PC-9 (cell line): Measurements from ENCODE around the gene DGKZ. TPM values are rescaled to one million over a fixed set of nuclear protein-coding genes. Genes with fewer than 3 reads are reported as not detected.

ENCODE experiments used
- BruUV-seq: library from RNA; stranded (reverse); fragments of 400-500 nt; replicated peaks from 2 replicates; lab custom pipeline; 2021; lab: Mats Ljungman, UMichigan
- CTCF ChIA-PET: fragments of 300-600 bp; sonication (Branson Sonifier 250); formaldehyde crosslinking; loops from one replicate; lab custom pipeline; 2022; ENCODE audit warnings: antibody characterized with exemption; lab: Charles Lee
- POLR2A ChIA-PET: fragments of 300-600 bp; sonication (Branson Sonifier 250); formaldehyde crosslinking; loops from one replicate; lab custom pipeline; 2022; ENCODE audit warnings: antibody characterized with exemption; ENCODE audit not compliant: unreplicated experiment; lab: Charles Lee
- DNase-seq, 2 experiments: peaks; one replicate each; pipeline versions ENCODE4 v3.0.0 to v3.0.0-alpha.2; 2015 to 2022; ENCODE audit warnings: mixed read lengths in 1 of 2
- H2AFZ ChIP-seq: fragments of 200-600 bp; sonication (generic); 2 replicates; pipeline ENCODE4 v1.8.1; 2017; ENCODE audit warnings: antibody characterized with exemption
- H3F3A ChIP-seq: fragments of 200-600 bp; sonication (generic); 2 replicates; pipeline ENCODE4 v1.8.1; 2017; ENCODE audit warnings: antibody characterized with exemption, mild to moderate bottlenecking, low read depth; ENCODE audit not compliant: insufficient read depth
- H3K27ac ChIP-seq: fragments of 200-600 bp; sonication (generic); 2 replicates; pipeline ENCODE4 v1.6.1; 2016; ENCODE audit warnings: mixed run types
- H3K27me3 ChIP-seq: fragments of 200-600 bp; sonication (generic); 2 replicates; pipeline ENCODE4 v1.6.1; 2016; ENCODE audit warnings: low read depth, mixed run types; ENCODE audit not compliant: insufficient read depth
- H3K36me3 ChIP-seq: fragments of 200-600 bp; sonication (generic); 2 replicates; pipeline ENCODE4 v1.6.1; 2016; ENCODE audit warnings: low read depth, mixed run types
- H3K4me1 ChIP-seq: fragments of 200-600 bp; sonication (generic); replicated peaks from 2 replicates; pipeline ENCODE4 v1.6.1; 2016; ENCODE audit warnings: mixed run types; ENCODE audit not compliant: insufficient read depth
- H3K4me2 ChIP-seq: fragments of 200-600 bp; sonication (generic); 2 replicates; pipeline ENCODE4 v1.6.1; 2017; ENCODE audit warnings: mixed run types
- H3K4me3 ChIP-seq: fragments of 200-600 bp; sonication (generic); 2 replicates; pipeline ENCODE4 v1.6.1; 2016; ENCODE audit warnings: mixed run types
- H3K79me2 ChIP-seq: fragments of 200-600 bp; sonication (generic); 2 replicates; pipeline ENCODE4 v1.6.1; 2017; ENCODE audit warnings: low read depth, mixed run types
- H3K9me2 ChIP-seq: fragments of 200-600 bp; sonication (generic); 2 replicates; pipeline ENCODE4 v1.8.1; 2017; ENCODE audit warnings: mild to moderate bottlenecking; ENCODE audit not compliant: insufficient read depth
- H3K9me3 ChIP-seq: fragments of 200-600 bp; sonication (generic); 2 replicates; pipeline ENCODE4 v1.8.1; 2016; ENCODE audit warnings: low read depth; ENCODE audit not compliant: insufficient read depth
- H4K20me1 ChIP-seq: fragments of 200-600 bp; sonication (generic); 2 replicates; pipeline ENCODE4 v1.8.1; 2017; ENCODE audit not compliant: insufficient read depth
- EZH2 ChIP-seq: fragments of 200-600 bp; sonication (generic); IDR thresholded peaks from 2 replicates; pipeline ENCODE4 v1.8.0; 2017; ENCODE audit warnings: antibody characterized with exemption, low read depth
- intact Hi-C: fragments of 100-400 bp; cut with micrococcal nuclease; formaldehyde crosslinking; loops from one replicate; pipeline ENCODE4 v1.10.0; 2022; ENCODE audit not compliant: unreplicated experiment
- total RNA-seq: library from RNA; stranded (reverse); gene quantifications from 2 replicates; pipeline ENCODE4 v1.2.3, GENCODE V29; 2021
- TF ChIP-seq, protein P1 (sequence below): fragments of 200-600 bp; sonication (generic); conservative IDR thresholded peaks from 2 replicates; pipeline ENCODE4 v1.6.1; 2017; ENCODE audit warnings: mixed run types, antibody characterized with exemption, mild to moderate bottlenecking, moderate library complexity

The DGKZ gene
- total RNA-seq, 1 experiment from 2014 or later: 49.3 TPM

DNA sequence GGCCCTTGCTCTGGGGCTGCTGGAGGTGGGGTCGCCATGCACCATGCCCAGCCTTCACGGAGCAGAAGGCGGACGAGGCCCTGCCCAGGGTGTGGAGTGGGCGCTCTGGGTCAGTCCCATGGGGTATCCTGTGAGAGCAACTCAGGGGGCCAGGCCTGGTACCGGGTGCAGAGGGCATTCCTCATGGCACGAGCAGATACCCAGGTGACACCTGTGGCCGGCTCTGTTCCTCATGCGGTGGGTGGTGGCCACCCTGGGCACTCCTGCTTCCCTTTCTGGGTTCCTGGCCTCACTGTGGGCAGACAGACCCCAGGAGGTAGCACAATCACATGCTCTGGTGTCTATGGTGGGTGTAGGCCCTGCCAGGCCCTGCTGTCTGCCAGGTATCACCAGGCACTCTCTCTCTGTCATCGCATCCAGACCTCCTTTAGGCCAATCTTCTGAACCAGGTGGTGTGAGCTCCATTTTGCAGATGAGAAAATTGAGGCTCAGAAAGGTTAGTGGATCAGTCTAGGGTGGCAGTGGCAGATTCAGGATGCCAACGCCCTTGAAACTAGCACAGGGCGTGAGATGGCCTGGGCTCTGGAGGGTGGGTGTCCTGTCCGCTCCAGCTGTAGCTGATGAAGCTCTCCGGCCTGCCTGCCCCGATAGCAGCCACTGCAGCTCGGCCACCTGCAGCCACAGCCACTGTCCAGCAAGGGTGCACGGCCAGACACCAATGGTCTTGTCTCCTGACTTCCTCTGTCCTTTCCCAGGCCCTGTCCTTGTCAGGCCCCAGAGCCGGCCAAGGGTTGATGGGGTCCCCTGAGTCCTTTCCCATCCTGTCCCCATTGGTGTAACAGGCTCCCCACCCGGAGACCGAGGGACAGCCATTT, 15.1 kb downstream of the DGKZ start:
- Histone ChIP-seq H3K27ac (peak overlapping the region; percentile 47), H3F3A (peaks cover 12% of the 10 kb centered on the region; the same call in 1 of the 2 replicates), H3K27me3 (no peaks in the 10 kb centered on the region), H3K4me3 (no peak overlapping the region), H3K4me1 (peaks cover 22% of the 10 kb centered on the region), H3K4me2 (peak overlapping the region; percentile 90), H2AFZ (no peak overlapping the region), H4K20me1 (peaks cover 11% of the 10 kb centered on the region; the same call in 1 of the 2 replicates), H3K36me3 (no peaks in the 10 kb centered on the region), H3K9me3 (no peaks in the 10 kb centered on the region), H3K79me2 (peaks cover 13% of the 10 kb centered on the region), H3K9me2 (no peaks in the 10 kb centered on the region)
- intact Hi-C loops: loop anchor here (2.0 to 5.0 kb wide), 2 partner anchors 120 to 255 kb away; partner anchors contain the start of genes ATG13 and HARBI1
- ChIA-PET CTCF (no interaction called here), POLR2A (no interaction called here)
- TF ChIP-seq EZH2: no peak
- TF ChIP-seq, protein P1, sequence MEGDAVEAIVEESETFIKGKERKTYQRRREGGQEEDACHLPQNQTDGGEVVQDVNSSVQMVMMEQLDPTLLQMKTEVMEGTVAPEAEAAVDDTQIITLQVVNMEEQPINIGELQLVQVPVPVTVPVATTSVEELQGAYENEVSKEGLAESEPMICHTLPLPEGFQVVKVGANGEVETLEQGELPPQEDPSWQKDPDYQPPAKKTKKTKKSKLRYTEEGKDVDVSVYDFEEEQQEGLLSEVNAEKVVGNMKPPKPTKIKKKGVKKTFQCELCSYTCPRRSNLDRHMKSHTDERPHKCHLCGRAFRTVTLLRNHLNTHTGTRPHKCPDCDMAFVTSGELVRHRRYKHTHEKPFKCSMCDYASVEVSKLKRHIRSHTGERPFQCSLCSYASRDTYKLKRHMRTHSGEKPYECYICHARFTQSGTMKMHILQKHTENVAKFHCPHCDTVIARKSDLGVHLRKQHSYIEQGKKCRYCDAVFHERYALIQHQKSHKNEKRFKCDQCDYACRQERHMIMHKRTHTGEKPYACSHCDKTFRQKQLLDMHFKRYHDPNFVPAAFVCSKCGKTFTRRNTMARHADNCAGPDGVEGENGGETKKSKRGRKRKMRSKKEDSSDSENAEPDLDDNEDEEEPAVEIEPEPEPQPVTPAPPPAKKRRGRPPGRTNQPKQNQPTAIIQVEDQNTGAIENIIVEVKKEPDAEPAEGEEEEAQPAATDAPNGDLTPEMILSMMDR: no peak
- DNase-seq: no peak
- no TSS peak for BruUV-seq

DNA sequence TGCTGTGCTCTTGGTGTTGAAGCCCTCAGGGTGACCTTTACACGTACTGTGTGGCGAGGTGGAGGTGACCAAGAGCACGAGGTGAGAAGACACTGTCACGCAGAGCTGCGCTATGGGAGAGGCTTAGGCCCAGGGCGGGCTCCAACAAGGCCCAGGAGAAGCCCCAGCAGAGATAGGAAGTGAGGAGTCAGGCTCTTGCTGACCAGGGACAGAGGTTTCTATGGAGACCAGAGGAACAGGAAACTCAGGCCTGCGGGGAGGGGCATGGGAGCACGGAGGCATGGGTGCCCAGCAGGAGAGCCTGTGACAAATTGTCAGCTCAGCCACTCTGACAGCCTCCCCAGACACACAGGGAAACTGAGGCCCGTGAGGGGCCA, 15.8 kb downstream of the DGKZ start:
- no TSS peak for BruUV-seq
- no peaks in the 10 kb centered on the region for H3K9me3 ChIP-seq
- no peak overlapping the region for H2AFZ ChIP-seq
- H3K4me1 ChIP-seq: peaks cover 22% of the 10 kb centered on the region
- no peaks in the 10 kb centered on the region for H3K9me2 ChIP-seq
- peak overlapping the region; percentile 90 for H3K4me2 ChIP-seq
- H3K36me3 ChIP-seq: no peaks in the 10 kb centered on the region
- H4K20me1 ChIP-seq: peaks cover 11% of the 10 kb centered on the region; the same call in 1 of the 2 replicates
- CTCF ChIA-PET: interaction anchor here (1.3 kb wide), 1 partner anchor 119 kb away, joined by 3 read pairs; no protein-coding TSS in a partner anchor
- H3K4me3 ChIP-seq: peak overlapping the region; percentile 50; the same call in 1 of the 2 replicates
- H3F3A ChIP-seq: peaks cover 12% of the 10 kb centered on the region; the same call in 1 of the 2 replicates
- H3K79me2 ChIP-seq: peaks cover 13% of the 10 kb centered on the region
- H3K27me3 ChIP-seq: no peaks in the 10 kb centered on the region
- POLR2A ChIA-PET: interaction anchor here (0.6 kb wide), 1 partner anchor 130 kb away, joined by 3 read pairs; no protein-coding TSS in a partner anchor
- H3K27ac ChIP-seq: peak overlapping the region; percentile 47
- no peak for TF ChIP-seq EZH2
- intact Hi-C loops: loop anchor here (2.0 to 5.0 kb wide), 2 partner anchors 120 to 254 kb away; partner anchors contain the start of genes ATG13 and HARBI1
- peak; percentile 86 to 89 for DNase-seq

GRCh38 chr11:46363455-46364005, 16.3 kb downstream of the DGKZ start:
- peaks cover 13% of the 10 kb centered on the region for H3K79me2 ChIP-seq
- peaks cover 12% of the 10 kb centered on the region; the same call in 1 of the 2 replicates for H3F3A ChIP-seq
- POLR2A ChIA-PET: interaction anchor here (0.6 kb wide), 1 partner anchor 129 kb away, joined by 3 read pairs; no protein-coding TSS in a partner anchor
- no peaks in the 10 kb centered on the region for H3K9me2 ChIP-seq
- CTCF ChIA-PET: interaction anchor here (1.3 kb wide), 1 partner anchor 120 kb away, joined by 3 read pairs; no protein-coding TSS in a partner anchor
- TF ChIP-seq, protein P1: peak; percentile 71
- TF ChIP-seq EZH2: no peak
- no peaks in the 10 kb centered on the region for H3K27me3 ChIP-seq
- H3K9me3 ChIP-seq: no peaks in the 10 kb centered on the region
- peak overlapping the region; percentile 47; the same call in 1 of the 2 replicates for H3K27ac ChIP-seq
- H2AFZ ChIP-seq: no peak overlapping the region
- peaks cover 11% of the 10 kb centered on the region; the same call in 1 of the 2 replicates for H4K20me1 ChIP-seq
- peak; percentile 89 to 93 for DNase-seq
- no TSS peak for BruUV-seq
- no peaks in the 10 kb centered on the region for H3K36me3 ChIP-seq
- intact Hi-C loops: loop anchor here (2.0 to 5.0 kb wide), 2 partner anchors 121 to 254 kb away; partner anchors contain the start of genes ATG13 and HARBI1
- peak overlapping the region; percentile 90 for H3K4me2 ChIP-seq
- H3K4me1 ChIP-seq: peaks cover 22% of the 10 kb centered on the region
- peak overlapping the region; percentile 50; the same call in 1 of the 2 replicates for H3K4me3 ChIP-seq
